Ishikawa (cell line): ENCODE data around the gene PHLDA2.

Source experiments
- CEBPB ChIP-seq: IDR thresholded peaks from 2 replicates; pipeline ENCODE4 v1.6.1; 2012
- CREB1 ChIP-seq: IDR thresholded peaks from 2 replicates; pipeline ENCODE4 v1.6.1; 2012; ENCODE audit warnings: low read depth
- EP300 ChIP-seq: IDR thresholded peaks from 2 replicates; pipeline ENCODE4 v1.6.1; 2012; ENCODE audit warnings: borderline replicate concordance
- FOXM1 ChIP-seq: IDR thresholded peaks from 2 replicates; pipeline ENCODE4 v1.6.1; 2012; ENCODE audit warnings: low read depth, borderline replicate concordance
- NFIC ChIP-seq: IDR thresholded peaks from 2 replicates; pipeline ENCODE4 v1.6.1; 2012
- RAD21 ChIP-seq: IDR thresholded peaks from 2 replicates; pipeline ENCODE4 v1.6.1; 2012; ENCODE audit warnings: low read depth
- TAF1 ChIP-seq: IDR thresholded peaks from 2 replicates; pipeline ENCODE4 v1.6.1; 2012; ENCODE audit warnings: low read depth, mild to moderate bottlenecking
- TCF12 ChIP-seq: IDR thresholded peaks from 2 replicates; pipeline ENCODE4 v1.6.1; 2012; ENCODE audit warnings: low read depth
- YY1 ChIP-seq: IDR thresholded peaks from 2 replicates; pipeline ENCODE4 v1.6.1; 2012; ENCODE audit warnings: low read depth
- ZBTB7A ChIP-seq: IDR thresholded peaks from 2 replicates; pipeline ENCODE4 v1.6.1; 2012; ENCODE audit warnings: low read depth
- TF ChIP-seq, protein P1 (sequence below): IDR thresholded peaks from 2 replicates; pipeline ENCODE4 v1.6.1; 2012
- TF ChIP-seq, protein P2 (sequence below): IDR thresholded peaks from 2 replicates; pipeline ENCODE4 v1.6.1; 2012; ENCODE audit warnings: low read depth, mild to moderate bottlenecking
- TF ChIP-seq, protein P3 (sequence below): IDR thresholded peaks from 2 replicates; pipeline ENCODE4 v1.6.1; 2012

DNA sequence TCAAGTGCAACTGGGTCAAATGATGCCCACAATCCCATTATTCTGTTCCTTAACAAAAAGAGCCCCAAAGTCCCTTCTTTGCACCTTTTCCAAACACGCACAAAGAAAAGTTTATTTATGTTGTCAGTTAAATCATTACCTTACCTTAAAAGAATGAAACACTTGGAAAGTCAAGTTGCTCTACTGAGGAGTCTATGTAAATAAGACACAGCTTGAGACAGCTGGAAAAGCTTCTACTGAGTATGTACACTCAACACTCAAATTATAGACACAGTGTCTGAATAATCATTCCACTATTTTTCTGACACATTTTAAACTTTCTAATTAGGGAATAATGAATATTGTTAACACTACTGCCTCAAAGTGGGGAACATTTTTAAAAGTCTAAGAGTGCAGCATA is 21.6 kb upstream of the PHLDA2 start:
- TF ChIP-seq RAD21, result no peak
- TF ChIP-seq NFIC, result no peak
- no peak for TF ChIP-seq EP300
- TF ChIP-seq CEBPB, result no peak
- TF ChIP-seq, protein P1, sequence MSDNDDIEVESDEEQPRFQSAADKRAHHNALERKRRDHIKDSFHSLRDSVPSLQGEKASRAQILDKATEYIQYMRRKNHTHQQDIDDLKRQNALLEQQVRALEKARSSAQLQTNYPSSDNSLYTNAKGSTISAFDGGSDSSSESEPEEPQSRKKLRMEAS, result no peak
- TF ChIP-seq YY1, result no peak
- no peak for TF ChIP-seq TAF1
- TF ChIP-seq CREB1, result no peak
- no peak for TF ChIP-seq FOXM1
- no peak for TF ChIP-seq ZBTB7A
- TF ChIP-seq, protein P2, sequence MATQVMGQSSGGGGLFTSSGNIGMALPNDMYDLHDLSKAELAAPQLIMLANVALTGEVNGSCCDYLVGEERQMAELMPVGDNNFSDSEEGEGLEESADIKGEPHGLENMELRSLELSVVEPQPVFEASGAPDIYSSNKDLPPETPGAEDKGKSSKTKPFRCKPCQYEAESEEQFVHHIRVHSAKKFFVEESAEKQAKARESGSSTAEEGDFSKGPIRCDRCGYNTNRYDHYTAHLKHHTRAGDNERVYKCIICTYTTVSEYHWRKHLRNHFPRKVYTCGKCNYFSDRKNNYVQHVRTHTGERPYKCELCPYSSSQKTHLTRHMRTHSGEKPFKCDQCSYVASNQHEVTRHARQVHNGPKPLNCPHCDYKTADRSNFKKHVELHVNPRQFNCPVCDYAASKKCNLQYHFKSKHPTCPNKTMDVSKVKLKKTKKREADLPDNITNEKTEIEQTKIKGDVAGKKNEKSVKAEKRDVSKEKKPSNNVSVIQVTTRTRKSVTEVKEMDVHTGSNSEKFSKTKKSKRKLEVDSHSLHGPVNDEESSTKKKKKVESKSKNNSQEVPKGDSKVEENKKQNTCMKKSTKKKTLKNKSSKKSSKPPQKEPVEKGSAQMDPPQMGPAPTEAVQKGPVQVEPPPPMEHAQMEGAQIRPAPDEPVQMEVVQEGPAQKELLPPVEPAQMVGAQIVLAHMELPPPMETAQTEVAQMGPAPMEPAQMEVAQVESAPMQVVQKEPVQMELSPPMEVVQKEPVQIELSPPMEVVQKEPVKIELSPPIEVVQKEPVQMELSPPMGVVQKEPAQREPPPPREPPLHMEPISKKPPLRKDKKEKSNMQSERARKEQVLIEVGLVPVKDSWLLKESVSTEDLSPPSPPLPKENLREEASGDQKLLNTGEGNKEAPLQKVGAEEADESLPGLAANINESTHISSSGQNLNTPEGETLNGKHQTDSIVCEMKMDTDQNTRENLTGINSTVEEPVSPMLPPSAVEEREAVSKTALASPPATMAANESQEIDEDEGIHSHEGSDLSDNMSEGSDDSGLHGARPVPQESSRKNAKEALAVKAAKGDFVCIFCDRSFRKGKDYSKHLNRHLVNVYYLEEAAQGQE, result no peak
- TF ChIP-seq TCF12, result no peak
- TF ChIP-seq, protein P3, sequence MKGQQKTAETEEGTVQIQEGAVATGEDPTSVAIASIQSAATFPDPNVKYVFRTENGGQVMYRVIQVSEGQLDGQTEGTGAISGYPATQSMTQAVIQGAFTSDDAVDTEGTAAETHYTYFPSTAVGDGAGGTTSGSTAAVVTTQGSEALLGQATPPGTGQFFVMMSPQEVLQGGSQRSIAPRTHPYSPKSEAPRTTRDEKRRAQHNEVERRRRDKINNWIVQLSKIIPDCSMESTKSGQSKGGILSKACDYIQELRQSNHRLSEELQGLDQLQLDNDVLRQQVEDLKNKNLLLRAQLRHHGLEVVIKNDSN, result no peak
